Heart left ventricle (tissue), 16 donors: ENCODE measurements around the gene OSBP2. TPM values are rescaled to one million over a fixed set of nuclear protein-coding genes. Genes with fewer than 3 reads are reported as not detected.

Experiments used
- ATAC-seq, 4 donors: fragments of 200-7000 bp; cut with Tn5 transposase; one replicate each; pipeline ENCODE4 v1.9.1; 2020 to 2022; ENCODE audit warnings: moderate library complexity in 4 of 4, mild to moderate bottlenecking in 3 of 4, moderate number of reproducible peaks in 1 of 4
- DNase-seq, 5 donors: peaks; one replicate each; pipeline ENCODE4 v3.0.0-alpha.2; 2020
- H3K27ac ChIP-seq, 12 donors: fragments of 200-600 bp; sonication (generic) in 4 of 12; one replicate each; pipeline versions ENCODE4 v1.5.0 to v1.8.0; 2016 to 2022; ENCODE audit warnings: mild to moderate bottlenecking in 2 of 12
- H3K27me3 ChIP-seq, 9 donors: fragments of 200-600 bp; sonication (generic) in 2 of 9; one replicate each; pipeline versions ENCODE4 v1.5.1 to v1.8.0; 2016 to 2022; ENCODE audit warnings: mild to moderate bottlenecking in 3 of 9
- H3K36me3 ChIP-seq, 9 donors: fragments of 200-600 bp; sonication (generic) in 2 of 9; one replicate each; pipeline versions ENCODE4 v1.5.0 to v1.8.0; 2018 to 2022; ENCODE audit warnings: mild to moderate bottlenecking in 2 of 9
- H3K4me1 ChIP-seq, 12 donors: fragments of 200-600 bp; sonication (generic) in 4 of 12; one replicate each; pipeline versions ENCODE4 v1.5.0 to v1.8.0; 2016 to 2022; ENCODE audit warnings: mild to moderate bottlenecking in 3 of 12
- H3K4me3 ChIP-seq, 12 donors: fragments of 200-600 bp; sonication (generic) in 4 of 12; one replicate each; pipeline versions ENCODE4 v1.5.0 to v1.8.0; 2017 to 2022; ENCODE audit warnings: mild to moderate bottlenecking in 9 of 12, moderate library complexity in 4 of 12
- H3K9me3 ChIP-seq, 12 donors: fragments of 200-600 bp; sonication (generic) in 4 of 12; one replicate each; pipeline versions ENCODE4 v1.5.0 to v1.8.0; 2016 to 2022; ENCODE audit warnings: mild to moderate bottlenecking in 1 of 12
- CTCF ChIP-seq, 12 donors: fragments of 200-600 bp; sonication (generic) in 4 of 12; IDR thresholded peaks; one replicate each; pipeline versions ENCODE4 v1.5.0 to v1.8.0; 2018 to 2022; ENCODE audit warnings: antibody characterized with exemption in 12 of 12, mild to moderate bottlenecking in 5 of 12
- POLR2A ChIP-seq, 2 donors: fragments of 450-650 bp; IDR thresholded peaks; one replicate each; pipeline ENCODE4 v1.6.1; 2017; ENCODE audit warnings: antibody characterized with exemption in 2 of 2, mild to moderate bottlenecking in 2 of 2, moderate library complexity in 2 of 2
- WGBS, 4 donors: extraction: QIAGEN DNeasy Blood & Tissue Kit in 2 of 4; methylation state at CpG; one replicate each; pipeline versions ENCODE4 v1.1.5 to v1.1.7; 2013 to 2018; 5-methylcytosine and 5-hydroxymethylcytosine counted together
- intact Hi-C, 10 donors: fragments of 100-400 bp; cut with DNase I; formaldehyde crosslinking; loops; one replicate each; pipeline versions ENCODE4 v1.11.1 to v1.14.2; 2022
- polyA plus RNA-seq, 2 donors: library from polyadenylated mRNA; stranded (reverse); fragments of 200-250 nt; gene quantifications; one replicate each; pipeline ENCODE4 v1.2.3, GENCODE V29; 2013
- total RNA-seq, 9 donors: library from RNA; depleted of rRNA in 2 of 9; stranded (reverse); fragments of >200 nt in 2 of 9; fragmentation: NEBNext Ultra II Directional in 3 of 9; extraction: Animal tissue kit (Norgen Biotek cat#: 25700) in 3 of 9; gene quantifications; one replicate each; pipeline versions ENCODE4 v1.1.0 to v1.2.4, GENCODE V29; 2016 to 2023
- donor health status: ischemic (EF 13 %, LVEDD 7.1; RV severe dilation, severe dysfunction).
- donor health status: healthy with polysubstance abuse.
- donor health status: DM: no; HTN: yes; CAD: no.
- donor health status: DM: no; HTN: no; CAD: no.
- donor health status: ischemic (EF 25% LVEDD 6.9; RV normal size, moderate dysfunction).
- donor health status: ischemic (EF 25% LVEDD 5.7; RV mildly dilated, moderate dysfunction).
- donor health status: healthy.
- donor health status: DM: yes; HTN: yes; CAD: no.
- donor health status: ischemic (EF 35%, LVEDD 5.7; RV mildly dilated, moderate dysfunction).
- donor health status: nonischemic (EF 11% LVEDD 7.7; RV severe dilation, severe dysfunction).
- donor health status: DM: yes; HTN: yes; CAD: no.
- donor health status: PGD.
- donor health status: ischemic (EF 29% LVEDD 5.4; RV normal size, mild dysfunction).
- donor health status: nonischemic (EF 23%, LVEDD 6.1; RV moderate dilation, normal function).

OSBP2 gene
- total and polyA plus RNA-seq, 11 donors, result 2.0 to 23.5 (median 12.2) TPM

GRCh38 chr22:30948930-30949342 is 254.3 kb downstream of the OSBP2 start:
- WGBS, 4 donors, result 56 to 62% (median 60%) methylated on average over 3 of the region's 3 CpGs
- H3K4me3 ChIP-seq, result no peak overlapping the region
- ATAC-seq, result no peak
- peaks cover 0 to 91% (median 76%) of the 10 kb centered on the region in 9 donors for H3K36me3 ChIP-seq
- intact Hi-C loops, result loop anchor here (1.0 to 10.0 kb wide), 11 partner anchors 20 to 286 kb away; partner anchors contain the start of genes MORC2 (in 1 of the 10), SELENOM (in 1 of the 10) and TUG1 (in 1 of the 10)
- peaks cover 0 to 33% (median 23%) of the 10 kb centered on the region in 12 donors for H3K4me1 ChIP-seq
- H3K9me3 ChIP-seq, result no peaks in the 10 kb centered on the region
- H3K27me3 ChIP-seq, result no peaks in the 10 kb centered on the region
- peak overlapping the region in 1 of 12 donors; percentile 63 for H3K27ac ChIP-seq
- no peak for DNase-seq
- TF ChIP-seq POLR2A (IDR thresholded peaks at IDR 0.05) (no peak), CTCF (IDR thresholded peaks at IDR 0.05) (no peak)

GRCh38 chr22:30949934-30950660 is 255.4 kb downstream of the OSBP2 start:
- Histone ChIP-seq H3K4me1 (peaks cover 0 to 33% (median 23%) of the 10 kb centered on the region in 12 donors), H3K36me3 (peaks cover 0 to 91% (median 75%) of the 10 kb centered on the region in 9 donors), H3K9me3 (no peaks in the 10 kb centered on the region), H3K4me3 (no peak overlapping the region), H3K27me3 (no peaks in the 10 kb centered on the region), H3K27ac (no peak overlapping the region)
- WGBS, 4 donors, result 83 to 89% (median 88%) methylated on average over 7 of the region's 7 CpGs
- DNase-seq (no peak), ATAC-seq (no peak)
- intact Hi-C loops, result loop anchor here in 9 of 10 donors (2.0 to 10.0 kb wide), 9 partner anchors 19 to 285 kb away; partner anchors contain the start of genes MORC2 (in 1 of the 9), SELENOM (in 1 of the 9) and TUG1 (in 1 of the 9)
- TF ChIP-seq POLR2A (IDR thresholded peaks at IDR 0.05), result no peak
- no peak for TF ChIP-seq CTCF (IDR thresholded peaks at IDR 0.05)

GRCh38 chr22:30953206-30953605 is 258.5 kb downstream of the OSBP2 start:
- H3K4me3 ChIP-seq, result no peak overlapping the region
- H3K36me3 ChIP-seq, result peaks cover 0 to 87% (median 64%) of the 10 kb centered on the region in 9 donors
- H3K4me1 ChIP-seq, result peaks cover 0 to 11% (median 5%) of the 10 kb centered on the region in 12 donors
- no peak overlapping the region for H3K27ac ChIP-seq
- ATAC-seq (no peak), DNase-seq (no peak)
- H3K27me3 ChIP-seq, result no peaks in the 10 kb centered on the region
- TF ChIP-seq POLR2A (IDR thresholded peaks at IDR 0.05) (no peak), CTCF (IDR thresholded peaks at IDR 0.05) (no peak)
- intact Hi-C loops, result no loop called here
- WGBS, 4 donors, result 69 to 87% (median 85%) methylated on average over 2 of the region's 2 CpGs
- H3K9me3 ChIP-seq, result no peaks in the 10 kb centered on the region

- Histone ChIP-seq H3K4me3 (no peak overlapping the region), H3K27me3 (no peaks in the 10 kb centered on the region), H3K27ac (no peak overlapping the region), H3K9me3 (no peaks in the 10 kb centered on the region), H3K4me1 (peaks cover 0 to 9% (median 1%) of the 10 kb centered on the region in 12 donors), H3K36me3 (peaks cover 0 to 70% (median 46%) of the 10 kb centered on the region in 9 donors)
- intact Hi-C loops, result no loop called here
- WGBS, 4 donors, result 92 to 100% (median 94%) methylated on average over 4 of the region's 4 CpGs
- TF ChIP-seq POLR2A (IDR thresholded peaks at IDR 0.05) (no peak), CTCF (IDR thresholded peaks at IDR 0.05) (no peak)
- ATAC-seq (no peak), DNase-seq (no peak)
Measured at GRCh38 chr22:30955153-30955552, 260.5 kb downstream of the OSBP2 start.
